ENCODE data around the gene TRAPPC3. TPM values are rescaled to one million over a fixed set of nuclear protein-coding genes. Genes with fewer than 3 reads are reported as not detected.

TRAPPC3 gene
- total RNA-seq, 2 experiments from 2014 or later: 50.3 to 60.4 TPM

- no peak for TF ChIP-seq EZH2phosphoT487 (IDR thresholded peaks at IDR 0.05; ENCODE audit: borderline replicate concordance, low read depth, low read length)
- TF ChIP-seq CTCF (conservative IDR thresholded peaks at IDR 0.05; ENCODE audit: low read length): no peak
- H3K9me2 ChIP-seq (ENCODE audit: insufficient read depth, low read length): no peaks in the 10 kb centered on the region
- intact Hi-C loops (cut with micrococcal nuclease; ENCODE audit: unreplicated experiment): no loop called here
- H3K4me1 ChIP-seq (ENCODE audit: insufficient read depth, low read length, poor library complexity, severe bottlenecking): peaks cover 64% of the 10 kb centered on the region
- peaks cover 11% of the 10 kb centered on the region for H3K36me3 ChIP-seq (ENCODE audit: insufficient read depth, low read length)
- H3K79me2 ChIP-seq (ENCODE audit: insufficient read depth, low read depth, low read length): peaks cover 30% of the 10 kb centered on the region; the same call in 1 of the 2 replicates
- ChIA-PET POLR2A (interaction anchor here (0.5 to 0.6 kb wide), 2 partner anchors 38 to 670 kb away, joined by 3 read pairs; no protein-coding TSS in a partner anchor), CTCF (ENCODE audit: unreplicated experiment) (interaction anchor here (0.9 kb wide), 1 partner anchor 37 kb away, joined by 3 read pairs; no protein-coding TSS in a partner anchor)
- peak overlapping the region; percentile 43 for H3K4me3 ChIP-seq (ENCODE audit: low read depth, low read length, poor library complexity, severe bottlenecking)
- peak overlapping the region; percentile 93 for H3K4me2 ChIP-seq (ENCODE audit: low read length)
- H4K20me1 ChIP-seq (ENCODE audit: insufficient read depth, low read length): no peaks in the 10 kb centered on the region
- peak; percentile 61 for DNase-seq (ENCODE audit: low spot score)
- peaks cover 11% of the 10 kb centered on the region; the same call in 1 of the 2 replicates for H3K9me3 ChIP-seq (ENCODE audit: low read length)
- BruUV-seq (replicated peaks): no TSS peak
- peak overlapping the region; percentile 44 for H3K27ac ChIP-seq (ENCODE audit: low read depth, low read length, poor library complexity, severe bottlenecking)
- peak overlapping the region; percentile 70 for H2AFZ ChIP-seq (ENCODE audit: low read length)
Measured at GRCh38 chr1:36151845-36152203, 2.5 kb upstream of the TRAPPC3 start.

- Histone ChIP-seq H3K79me2 (ENCODE audit: insufficient read depth, low read depth, low read length) (peaks cover 27% of the 10 kb centered on the region; the same call in 1 of the 2 replicates), H3K4me3 (ENCODE audit: low read depth, low read length, poor library complexity, severe bottlenecking) (peak overlapping the region; percentile 43), H4K20me1 (ENCODE audit: insufficient read depth, low read length) (no peaks in the 10 kb centered on the region), H3K9me2 (ENCODE audit: insufficient read depth, low read length) (no peaks in the 10 kb centered on the region), H3K9me3 (ENCODE audit: low read length) (peaks cover 15% of the 10 kb centered on the region; the same call in 1 of the 2 replicates), H3K4me2 (ENCODE audit: low read length) (peak overlapping the region; percentile 93), H3K27ac (ENCODE audit: low read depth, low read length, poor library complexity, severe bottlenecking) (peak overlapping the region; percentile 44), H2AFZ (ENCODE audit: low read length) (peak overlapping the region; percentile 72), H3K4me1 (ENCODE audit: insufficient read depth, low read length, poor library complexity, severe bottlenecking) (peaks cover 64% of the 10 kb centered on the region), H3K36me3 (ENCODE audit: insufficient read depth, low read length) (peaks cover 15% of the 10 kb centered on the region)
- no TSS peak for BruUV-seq (replicated peaks)
- intact Hi-C loops (cut with micrococcal nuclease; ENCODE audit: unreplicated experiment): no loop called here
- ChIA-PET POLR2A (interaction anchor here (0.6 to 0.8 kb wide), 2 partner anchors 11 to 37 kb away, joined by 3 read pairs; no protein-coding TSS in a partner anchor), CTCF (ENCODE audit: unreplicated experiment) (interaction anchor here (0.6 to 1.0 kb wide), 3 partner anchors 9 to 37 kb away, joined by 3 to 5 read pairs (median 3); no protein-coding TSS in a partner anchor)
- TF ChIP-seq EZH2phosphoT487 (IDR thresholded peaks at IDR 0.05; ENCODE audit: borderline replicate concordance, low read depth, low read length) (no peak), CTCF (conservative IDR thresholded peaks at IDR 0.05; ENCODE audit: low read length) (no peak)
- DNase-seq (ENCODE audit: low spot score): no peak
Measured at GRCh38 chr1:36151134-36151844, 2.0 kb upstream of the TRAPPC3 start.
